ENCODE data around the gene CRYZ.

The CRYZ gene

DNA sequence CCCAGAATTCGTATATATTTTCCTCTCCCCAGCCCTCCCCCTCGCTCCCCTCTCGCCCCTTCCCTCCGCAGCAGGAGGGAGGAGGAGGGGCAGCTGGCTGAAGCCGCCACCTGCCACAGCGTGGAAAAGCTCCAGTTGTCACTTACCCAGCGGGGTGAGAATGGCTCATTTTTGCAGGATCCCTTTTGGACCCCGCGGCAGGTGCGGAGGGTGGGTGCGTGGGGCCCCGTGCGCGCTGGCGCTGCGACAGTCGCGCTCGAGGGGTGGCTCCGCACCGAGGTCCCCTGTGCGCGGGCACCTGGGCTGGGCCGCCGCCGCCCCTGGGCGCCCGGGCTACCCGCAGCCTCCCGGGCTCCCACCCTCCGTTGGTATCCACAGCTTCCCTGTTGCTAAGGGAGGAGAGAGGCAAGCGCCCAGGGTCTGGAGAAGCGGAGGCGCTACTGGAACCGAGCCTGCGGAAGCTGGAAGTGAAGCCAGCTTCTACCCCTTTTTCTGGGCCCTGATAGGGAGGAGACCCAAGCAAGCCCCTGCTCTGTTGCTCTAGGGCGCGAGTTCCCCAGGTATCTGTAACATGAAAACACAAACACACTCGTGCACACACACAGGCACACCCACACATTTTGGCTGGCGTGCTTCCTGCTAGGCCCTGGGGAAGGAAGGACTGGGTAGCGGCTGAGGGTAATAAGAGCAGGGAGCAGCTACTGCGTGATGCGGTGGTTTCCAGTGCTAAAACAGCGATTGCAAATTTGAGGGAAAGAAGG is 59.3 kb downstream of the CRYZ start, which contains the start of gene ERICH3:
Gene ERICH3, minus strand, starts transcription at position 442 of the 761 bp plus-strand sequence. Its CDS starts 273 bp downstream, at position 169.
- TF ChIP-seq GATA3 (IDR thresholded peaks at IDR 0.05; ENCODE audit: low read depth, low read length) (no peak), GATA2 (IDR thresholded peaks at IDR 0.05; ENCODE audit: low read depth, low read length) (no peak)

Data from SH-SY5Y (cell line).